Mucosa of stomach (tissue), 1 donor: Measurements from ENCODE around the gene ITGAX.
"Not testable (repeated sequence)": the region's sequence is repeated elsewhere in the genome, so short reads cannot be mapped to it uniquely, and the experiment has no call there.

Source experiments
- H3K27me3 ChIP-seq: one replicate; pipeline ENCODE4 v1.7.0; 2013; ENCODE audit warnings: mild to moderate bottlenecking, low read length; ENCODE audit not compliant: control insufficient read depth, insufficient read depth
- H3K36me3 ChIP-seq: one replicate; pipeline ENCODE4 v1.7.0; 2013; ENCODE audit warnings: low read length; ENCODE audit not compliant: control insufficient read depth, insufficient read depth
- H3K4me1 ChIP-seq: one replicate; pipeline ENCODE4 v1.7.0; 2013; ENCODE audit warnings: mild to moderate bottlenecking, low read length; ENCODE audit not compliant: control insufficient read depth, insufficient read depth
- H3K4me3 ChIP-seq: one replicate; pipeline ENCODE4 v1.7.0; 2013; ENCODE audit warnings: low read length
- H3K9ac ChIP-seq: one replicate; pipeline ENCODE4 v1.7.0; 2013; ENCODE audit warnings: mild to moderate bottlenecking, low read length, moderate library complexity
- H3K9me3 ChIP-seq: one replicate; pipeline ENCODE4 v1.7.0; 2013; ENCODE audit warnings: mild to moderate bottlenecking, low read length, moderate library complexity; ENCODE audit not compliant: control insufficient read depth
- donor health status: Pancreatic carcinoma.

ITGAX gene

GRCh38 chr16:31354394-31355291, at the start of gene ITGAX:
TSS of gene ITGAX (plus strand) at chr16:31355176. CDS start at chr16:31355255, 79 bp downstream.
- Histone ChIP-seq H3K4me3 (no peak within 1 kb of the TSS), H3K9ac (no peak within 1 kb of the TSS), H3K36me3 (no peaks in the 10 kb centered on the region), H3K4me1 (no peaks in the 10 kb centered on the region), H3K27me3 (no peaks in the 10 kb centered on the region), H3K9me3 (no peaks in the 10 kb centered on the region)

GRCh38 chr16:31305219-31305618, 49.8 kb upstream of the ITGAX start:
- H3K4me1 ChIP-seq: no peaks in the 10 kb centered on the region
- H3K9ac ChIP-seq: no peak overlapping the region
- no peaks in the 10 kb centered on the region for H3K36me3 ChIP-seq
- H3K4me3 ChIP-seq: no peak overlapping the region
- no peaks in the 10 kb centered on the region for H3K9me3 ChIP-seq
- no peaks in the 10 kb centered on the region for H3K27me3 ChIP-seq

- not testable (repeated sequence) for H3K4me1 ChIP-seq, H3K36me3 ChIP-seq, H3K4me3 ChIP-seq, H3K27me3 ChIP-seq, H3K9me3 ChIP-seq, H3K9ac ChIP-seq
These were observed 46.6 kb upstream of the ITGAX start for GRCh38 chr16:31308381-31308780.

- Histone ChIP-seq H3K27me3 (no peaks in the 10 kb centered on the region), H3K4me3 (no peak overlapping the region), H3K36me3 (no peaks in the 10 kb centered on the region), H3K9me3 (no peaks in the 10 kb centered on the region), H3K9ac (no peak overlapping the region), H3K4me1 (no peaks in the 10 kb centered on the region)
These were observed 32.5 kb upstream of the ITGAX start for GRCh38 chr16:31322500-31322899.

GRCh38 chr16:31323959-31324629, 30.9 kb upstream of the ITGAX start:
- Histone ChIP-seq H3K9me3 (no peaks in the 10 kb centered on the region), H3K4me3 (no peak overlapping the region), H3K4me1 (no peaks in the 10 kb centered on the region), H3K9ac (no peak overlapping the region), H3K27me3 (peaks cover 2% of the 10 kb centered on the region), H3K36me3 (no peaks in the 10 kb centered on the region)

- Histone ChIP-seq H3K4me1 (no peaks in the 10 kb centered on the region), H3K27me3 (peaks cover 13% of the 10 kb centered on the region), H3K9me3 (no peaks in the 10 kb centered on the region), H3K36me3 (no peaks in the 10 kb centered on the region), H3K9ac (no peak overlapping the region), H3K4me3 (no peak overlapping the region)
These were observed 29.8 kb upstream of the ITGAX start for GRCh38 chr16:31325171-31325570.

- Histone ChIP-seq H3K4me1 (no peaks in the 10 kb centered on the region), H3K9ac (no peak overlapping the region), H3K36me3 (no peaks in the 10 kb centered on the region), H3K9me3 (no peaks in the 10 kb centered on the region), H3K4me3 (no peak overlapping the region), H3K27me3 (peaks cover 32% of the 10 kb centered on the region)
These were observed 27.2 kb upstream of the ITGAX start for GRCh38 chr16:31327646-31328225.

- Histone ChIP-seq H3K36me3 (no peaks in the 10 kb centered on the region), H3K9me3 (no peaks in the 10 kb centered on the region), H3K4me3 (no peak overlapping the region), H3K9ac (no peak overlapping the region), H3K27me3 (peaks cover 32% of the 10 kb centered on the region), H3K4me1 (no peaks in the 10 kb centered on the region)
These were observed 26.5 kb upstream of the ITGAX start for GRCh38 chr16:31328322-31329052.

- H3K36me3 ChIP-seq: no peaks in the 10 kb centered on the region
- no peak overlapping the region for H3K4me3 ChIP-seq
- H3K27me3 ChIP-seq: peaks cover 32% of the 10 kb centered on the region
- H3K9me3 ChIP-seq: no peaks in the 10 kb centered on the region
- no peaks in the 10 kb centered on the region for H3K4me1 ChIP-seq
- H3K9ac ChIP-seq: no peak overlapping the region
These were observed 25.1 kb upstream of the ITGAX start for GRCh38 chr16:31329671-31330552.

GRCh38 chr16:31330553-31330890, 24.5 kb upstream of the ITGAX start:
- Histone ChIP-seq H3K9me3 (no peaks in the 10 kb centered on the region), H3K36me3 (no peaks in the 10 kb centered on the region), H3K4me1 (no peaks in the 10 kb centered on the region), H3K9ac (no peak overlapping the region), H3K27me3 (peaks cover 32% of the 10 kb centered on the region), H3K4me3 (no peak overlapping the region)

- peaks cover 32% of the 10 kb centered on the region for H3K27me3 ChIP-seq
- H3K4me3 ChIP-seq: no peak overlapping the region
- no peaks in the 10 kb centered on the region for H3K36me3 ChIP-seq
- H3K9me3 ChIP-seq: no peaks in the 10 kb centered on the region
- H3K9ac ChIP-seq: no peak overlapping the region
- H3K4me1 ChIP-seq: no peaks in the 10 kb centered on the region
These were observed 23.7 kb upstream of the ITGAX start for GRCh38 chr16:31331141-31331764.
